Tibial nerve (tissue), 4 donors: ENCODE measurements around the gene FXYD5.

Experiments
- CTCF ChIP-seq, 5 experiments: fragments of 200-600 bp in 3 of 5; fragments of 450-650 bp in 2 of 5; sonication (generic) in 3 of 5; IDR thresholded peaks; one replicate each; pipeline ENCODE4 v1.5.1; 2016 to 2019; ENCODE audit warnings: antibody characterized with exemption in 5 of 5, mild to moderate bottlenecking in 3 of 5, moderate library complexity in 2 of 5
- EP300 ChIP-seq, 2 donors: sonication (generic); formaldehyde crosslinking; IDR thresholded peaks; one replicate each; pipeline ENCODE4 v1.6.1; 2017; ENCODE audit warnings: antibody characterized with exemption in 2 of 2, mild to moderate bottlenecking in 1 of 2
- POLR2A ChIP-seq, 2 donors: fragments of 450-650 bp; IDR thresholded peaks; one replicate each; pipeline ENCODE4 v1.6.1; 2017; ENCODE audit warnings: antibody characterized with exemption in 2 of 2, mild to moderate bottlenecking in 2 of 2, moderate library complexity in 2 of 2

- TF ChIP-seq CTCF (IDR thresholded peaks at IDR 0.05): no peak
- no peak for TF ChIP-seq POLR2A (IDR thresholded peaks at IDR 0.05)
- no peak for TF ChIP-seq EP300 (IDR thresholded peaks at IDR 0.05)
These were observed 51.3 kb downstream of the FXYD5 start for GRCh38 chr19:35205733-35206323.
